RWPE1 (cell line): ENCODE data around the gene MYB.
"Not testable (repeated sequence)": the region's sequence is repeated elsewhere in the genome, so short reads cannot be mapped to it uniquely, and the experiment has no call there.

Source experiments
- CTCF ChIA-PET: fragments of 350-600 bp; sonication (Branson Sonifier 250); formaldehyde crosslinking; extraction: SDS; loops from one replicate; lab custom pipeline; 2021; lab: Yijun Ruan, JAX
- POLR2A ChIA-PET: fragments of 400-600 bp; formaldehyde crosslinking; extraction: SDS; loops from one replicate; lab custom pipeline; 2020; ENCODE audit warnings: antibody characterized with exemption; ENCODE audit not compliant: low non-redundant PET; lab: Yijun Ruan, JAX
- DNase-seq: peaks from one replicate; pipeline ENCODE4 v3.0.0; 2012; ENCODE audit warnings: low spot score
- H3K27ac ChIP-seq: fragments of 450-650 bp; 2 replicates; pipeline ENCODE4 v1.5.1; 2017
- TF ChIP-seq, protein P1 (sequence below): fragments of 450-650 bp; conservative IDR thresholded peaks from 2 replicates; pipeline ENCODE4 v1.5.1; 2017; ENCODE audit warnings: low read depth, mild to moderate bottlenecking

The MYB gene

DNA sequence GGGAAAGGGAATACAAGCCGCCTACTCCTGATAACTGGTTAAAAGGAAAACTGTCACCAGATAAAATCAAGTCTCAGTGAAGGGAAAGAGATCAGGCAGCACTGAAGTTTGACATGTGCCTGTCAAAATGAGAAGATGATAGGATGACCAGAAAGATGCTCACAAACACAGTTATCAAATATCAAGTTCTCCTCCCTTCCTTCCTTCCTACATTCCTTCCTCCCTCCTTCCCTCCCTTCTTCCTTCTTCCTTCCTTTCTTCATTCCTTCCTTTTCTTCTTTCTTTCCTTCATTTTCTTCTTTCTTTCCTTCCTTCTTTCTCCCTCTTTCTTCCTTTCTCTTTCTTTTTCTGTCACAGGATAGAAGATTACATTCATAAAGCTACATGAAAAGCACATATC, 55.2 kb downstream of the MYB start:
- ChIA-PET CTCF (interaction anchor here (0.7 kb wide), 1 partner anchor 22 kb away, joined by 3 read pairs; no protein-coding TSS in a partner anchor), POLR2A (no interaction called here)
- TF ChIP-seq, protein P1, sequence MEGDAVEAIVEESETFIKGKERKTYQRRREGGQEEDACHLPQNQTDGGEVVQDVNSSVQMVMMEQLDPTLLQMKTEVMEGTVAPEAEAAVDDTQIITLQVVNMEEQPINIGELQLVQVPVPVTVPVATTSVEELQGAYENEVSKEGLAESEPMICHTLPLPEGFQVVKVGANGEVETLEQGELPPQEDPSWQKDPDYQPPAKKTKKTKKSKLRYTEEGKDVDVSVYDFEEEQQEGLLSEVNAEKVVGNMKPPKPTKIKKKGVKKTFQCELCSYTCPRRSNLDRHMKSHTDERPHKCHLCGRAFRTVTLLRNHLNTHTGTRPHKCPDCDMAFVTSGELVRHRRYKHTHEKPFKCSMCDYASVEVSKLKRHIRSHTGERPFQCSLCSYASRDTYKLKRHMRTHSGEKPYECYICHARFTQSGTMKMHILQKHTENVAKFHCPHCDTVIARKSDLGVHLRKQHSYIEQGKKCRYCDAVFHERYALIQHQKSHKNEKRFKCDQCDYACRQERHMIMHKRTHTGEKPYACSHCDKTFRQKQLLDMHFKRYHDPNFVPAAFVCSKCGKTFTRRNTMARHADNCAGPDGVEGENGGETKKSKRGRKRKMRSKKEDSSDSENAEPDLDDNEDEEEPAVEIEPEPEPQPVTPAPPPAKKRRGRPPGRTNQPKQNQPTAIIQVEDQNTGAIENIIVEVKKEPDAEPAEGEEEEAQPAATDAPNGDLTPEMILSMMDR: no peak
- DNase-seq: no peak
- no peak overlapping the region for H3K27ac ChIP-seq

DNA sequence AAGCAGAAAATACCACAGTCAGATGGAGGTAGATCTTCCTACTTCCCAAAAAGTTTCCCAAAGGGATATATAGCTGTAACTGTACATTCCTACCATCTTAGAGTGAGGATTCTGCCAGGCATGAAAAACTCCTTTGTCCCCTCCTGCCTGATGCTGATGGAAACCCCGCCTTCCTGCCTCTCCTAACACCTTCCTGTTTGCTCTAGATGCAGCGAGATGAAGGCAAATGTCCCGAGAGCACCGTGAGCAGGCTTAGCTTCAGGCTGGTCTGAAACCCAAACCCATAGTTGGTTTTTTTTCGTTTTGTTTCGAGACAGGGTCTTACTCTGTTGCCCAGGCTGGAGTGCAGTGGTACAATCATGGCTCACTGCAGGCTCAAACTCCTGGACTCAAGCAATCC, 55.6 kb downstream of the MYB start:
- POLR2A ChIA-PET: no interaction called here
- no peak for DNase-seq
- TF ChIP-seq, protein P1: no peak
- CTCF ChIA-PET: interaction anchor here (0.5 to 0.7 kb wide), 3 partner anchors 22 to 202 kb away, joined by 3 read pairs; no protein-coding TSS in a partner anchor
- no peak overlapping the region for H3K27ac ChIP-seq

- TF ChIP-seq, protein P1: no peak
- POLR2A ChIA-PET: no interaction called here
- no peak for DNase-seq
- H3K27ac ChIP-seq: no peak overlapping the region
- CTCF ChIA-PET: no interaction called here
Observed at GRCh38 chr6:135240711-135241110, 59.6 kb downstream of the MYB start.

DNA sequence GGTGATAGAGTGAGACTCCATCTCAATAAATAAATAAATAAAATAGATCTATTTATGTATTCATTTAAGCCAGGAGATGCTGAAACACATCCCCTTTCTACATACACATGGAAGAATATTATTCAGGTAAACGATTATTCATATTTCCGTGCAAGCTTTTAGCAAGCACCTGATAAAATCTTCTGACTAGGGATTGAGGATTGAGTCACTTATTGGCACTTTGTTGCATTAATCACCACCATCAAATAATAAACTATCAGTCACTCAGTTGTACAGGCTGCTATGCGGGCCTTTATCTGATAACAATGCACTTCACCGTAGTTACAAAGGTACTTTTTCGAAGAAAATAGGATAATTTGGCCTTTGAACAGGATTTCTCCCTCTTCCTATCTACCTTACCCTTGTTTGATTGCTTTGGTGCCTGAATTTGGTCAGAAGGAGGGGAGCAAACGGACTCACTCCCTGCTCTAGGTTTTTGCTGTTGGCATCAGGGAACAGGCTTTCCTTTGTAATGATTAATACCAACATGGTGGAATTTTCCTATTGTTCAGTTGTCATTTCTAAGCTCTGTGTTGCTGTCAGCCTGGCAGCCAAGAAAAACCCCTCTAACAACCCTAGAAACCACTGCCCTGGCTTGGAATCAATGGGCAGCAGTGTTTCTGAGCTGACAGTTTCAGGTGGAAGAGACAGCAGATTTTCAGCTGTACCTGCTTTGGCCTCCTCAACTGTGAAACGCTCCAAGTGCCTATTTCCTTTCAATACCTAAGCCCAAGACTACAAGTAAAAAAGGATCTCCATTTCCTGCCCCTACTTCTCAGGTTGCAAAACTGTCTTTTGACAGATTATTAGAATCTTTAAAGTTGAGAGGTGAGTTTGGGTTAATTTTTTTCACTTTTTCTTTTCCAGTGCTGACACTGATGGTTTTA, 63.0 kb downstream of the MYB start:
- TF ChIP-seq, protein P1: no peak
- ChIA-PET POLR2A (no interaction called here), CTCF (no interaction called here)
- peak; percentile 19 for DNase-seq
- no peak overlapping the region for H3K27ac ChIP-seq

GRCh38 chr6:135244805-135245204, 63.7 kb downstream of the MYB start:
- CTCF ChIA-PET: interaction anchor here (0.6 kb wide), 1 partner anchor 17 kb away, joined by 4 read pairs; no protein-coding TSS in a partner anchor
- POLR2A ChIA-PET: no interaction called here
- no peak overlapping the region for H3K27ac ChIP-seq
- no peak for DNase-seq
- TF ChIP-seq, protein P1: no peak

- DNase-seq, POLR2A ChIA-PET, CTCF ChIA-PET: not testable (repeated sequence)
Observed at GRCh38 chr6:135246412-135247012, 65.4 kb downstream of the MYB start.

DNA sequence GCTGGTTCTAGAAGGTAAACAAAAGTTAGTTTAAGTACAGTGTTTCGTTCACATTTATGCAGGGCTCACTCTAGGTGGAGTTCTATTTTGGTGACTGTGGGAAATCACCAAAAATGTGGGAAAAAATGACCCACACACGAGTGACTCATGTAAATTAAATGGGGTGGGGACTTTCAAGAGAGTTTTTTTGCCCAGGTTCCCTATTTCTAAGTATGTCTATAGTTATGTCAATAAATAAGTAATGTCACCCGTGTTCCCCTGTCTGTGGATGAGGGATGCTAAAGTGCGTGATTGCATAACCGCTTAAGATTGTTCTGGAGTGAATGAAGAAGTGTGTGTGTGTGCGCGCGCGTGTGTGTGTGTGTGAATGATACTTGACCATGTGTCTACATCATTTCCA, 69.1 kb downstream of the MYB start:
- ChIA-PET POLR2A (no interaction called here), CTCF (no interaction called here)
- TF ChIP-seq, protein P1: no peak
- no peak for DNase-seq
- no peak overlapping the region for H3K27ac ChIP-seq

More at GRCh38 chr6:135246412-135247012, 65.4 kb downstream of the MYB start:
- H3K27ac ChIP-seq: not testable (repeated sequence)
